HAP-1 (cell line): ENCODE measurements around the gene INF2.
A peak's percentile ranks its signal among the peaks of the same experiment; 100 is the strongest.

Experiments
- DNase-seq, 2 experiments: peaks; one replicate each; pipeline ENCODE4 v3.0.0-alpha.2; 2016 to 2020; ENCODE audit warnings: low spot score in 2 of 2
- H3K27me3 ChIP-seq: fragments of 250-450 bp; sonication (Bioruptor Pico); 2 replicates; pipeline ENCODE4 v1.5.1; 2020; ENCODE audit warnings: low read depth, mild to moderate bottlenecking, moderate library complexity
- H3K36me3 ChIP-seq: fragments of 250-450 bp; sonication (Bioruptor Pico); replicated peaks from 2 replicates; pipeline ENCODE4 v1.5.1; 2020; ENCODE audit warnings: mild to moderate bottlenecking
- H3K4me1 ChIP-seq: fragments of 250-450 bp; sonication (Bioruptor Pico); 2 replicates; pipeline ENCODE4 v1.5.1; 2020; ENCODE audit warnings: mild to moderate bottlenecking
- H3K4me3 ChIP-seq: fragments of 250-450 bp; sonication (Bioruptor Pico); 2 replicates; pipeline ENCODE4 v1.5.1; 2020; ENCODE audit warnings: mild to moderate bottlenecking, moderate library complexity
- H3K9me3 ChIP-seq: fragments of 250-450 bp; sonication (Bioruptor Pico); 2 replicates; pipeline ENCODE4 v1.5.1; 2020; ENCODE audit warnings: mild to moderate bottlenecking, moderate library complexity
- in situ Hi-C: fragments of 300-500 bp; cut with MboI; formaldehyde crosslinking; loops from 3 replicates; pipeline ENCODE4 v1.14.3; 2020; ENCODE audit warnings: low sequenced_read_pairs, inconsistent platforms, mixed read lengths

The INF2 gene

GRCh38 chr14:104676130-104676693 lies 13.2 kb upstream of the INF2 start:
- Histone ChIP-seq H3K27me3 (no peaks in the 10 kb centered on the region), H3K36me3 (no peaks in the 10 kb centered on the region), H3K4me3 (no peak overlapping the region), H3K4me1 (peaks cover 16% of the 10 kb centered on the region), H3K9me3 (no peaks in the 10 kb centered on the region)
- no peak for DNase-seq
- in situ Hi-C loops = no loop called here

GRCh38 chr14:104676694-104677511 lies 12.5 kb upstream of the INF2 start:
- no peaks in the 10 kb centered on the region for H3K9me3 ChIP-seq
- H3K27me3 ChIP-seq = no peaks in the 10 kb centered on the region
- H3K4me3 ChIP-seq = no peak overlapping the region; the same call in 1 of the 2 replicates
- H3K4me1 ChIP-seq = peaks cover 22% of the 10 kb centered on the region
- H3K36me3 ChIP-seq = no peaks in the 10 kb centered on the region
- in situ Hi-C loops = no loop called here
- DNase-seq = no peak

DNA sequence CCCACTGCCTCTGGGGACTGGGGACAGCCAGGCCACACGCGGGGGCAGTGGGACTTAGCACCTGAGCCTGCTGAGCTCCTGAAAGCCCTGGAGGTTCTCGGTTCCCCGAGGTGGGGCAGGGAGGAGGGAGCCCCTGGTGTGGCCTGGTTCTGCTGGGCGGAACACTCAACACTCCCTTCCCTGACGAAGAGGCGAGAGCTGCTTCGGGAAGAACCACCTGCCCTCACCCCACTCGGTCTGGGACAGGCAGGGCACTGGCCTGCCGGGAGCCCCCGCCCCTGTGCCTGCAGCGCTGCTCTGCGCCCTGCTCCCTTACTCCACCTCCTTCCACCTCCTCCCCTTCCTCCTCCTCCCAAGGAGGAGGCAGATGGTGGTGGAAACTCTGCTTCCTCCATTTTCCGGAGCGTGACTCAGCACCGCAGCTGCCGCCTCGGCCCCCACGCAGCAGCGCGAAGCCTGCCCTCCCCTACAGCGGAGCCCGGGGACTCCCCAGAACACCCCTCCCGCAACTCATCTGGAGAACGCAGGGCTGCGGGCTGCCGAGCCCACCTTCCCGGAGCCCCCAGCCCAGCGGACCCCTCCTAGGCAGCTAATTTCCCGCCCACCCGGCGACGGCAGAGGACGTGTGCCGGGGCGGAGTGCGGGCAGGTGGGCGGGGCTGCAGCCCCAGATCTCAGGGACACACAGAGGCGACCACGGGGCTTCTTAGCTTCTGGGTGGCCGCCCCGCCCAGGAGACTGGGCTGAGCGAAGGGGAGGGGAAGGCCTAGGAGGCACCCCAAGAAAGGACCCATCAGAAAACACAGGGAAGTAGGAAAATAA lies 11.7 kb upstream of the INF2 start:
- H3K4me3 ChIP-seq = peak overlapping the region; percentile 32
- DNase-seq = peak; percentile 50 to 84
- H3K36me3 ChIP-seq = no peaks in the 10 kb centered on the region
- no peaks in the 10 kb centered on the region for H3K27me3 ChIP-seq
- H3K4me1 ChIP-seq = peaks cover 25% of the 10 kb centered on the region
- H3K9me3 ChIP-seq = no peaks in the 10 kb centered on the region
- in situ Hi-C loops = no loop called here

DNA sequence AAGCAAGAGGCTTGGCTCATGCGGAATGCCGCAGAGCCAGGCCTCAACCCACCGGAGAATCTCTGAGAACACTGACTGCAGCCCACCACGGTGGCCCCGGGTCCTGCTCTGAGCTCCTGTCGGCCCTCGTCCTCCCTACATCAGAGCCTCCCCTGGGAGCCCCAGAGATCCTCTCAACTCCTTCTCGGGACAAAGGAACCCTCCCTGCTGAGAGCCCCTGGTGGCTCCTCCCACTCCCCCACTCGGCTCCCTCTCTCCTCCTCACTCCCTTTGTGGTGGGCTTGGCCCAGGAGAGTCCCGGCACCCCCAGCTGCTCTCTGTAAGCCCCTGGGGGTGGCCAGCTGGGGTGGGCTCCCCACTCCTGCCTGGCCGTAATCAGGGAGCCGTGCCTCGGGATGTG lies 11.1 kb upstream of the INF2 start:
- DNase-seq = peak; percentile 74 to 82
- Histone ChIP-seq H3K4me3 (peak overlapping the region; percentile 32), H3K36me3 (no peaks in the 10 kb centered on the region), H3K4me1 (peaks cover 25% of the 10 kb centered on the region), H3K27me3 (no peaks in the 10 kb centered on the region), H3K9me3 (no peaks in the 10 kb centered on the region)
- in situ Hi-C loops = no loop called here

DNA sequence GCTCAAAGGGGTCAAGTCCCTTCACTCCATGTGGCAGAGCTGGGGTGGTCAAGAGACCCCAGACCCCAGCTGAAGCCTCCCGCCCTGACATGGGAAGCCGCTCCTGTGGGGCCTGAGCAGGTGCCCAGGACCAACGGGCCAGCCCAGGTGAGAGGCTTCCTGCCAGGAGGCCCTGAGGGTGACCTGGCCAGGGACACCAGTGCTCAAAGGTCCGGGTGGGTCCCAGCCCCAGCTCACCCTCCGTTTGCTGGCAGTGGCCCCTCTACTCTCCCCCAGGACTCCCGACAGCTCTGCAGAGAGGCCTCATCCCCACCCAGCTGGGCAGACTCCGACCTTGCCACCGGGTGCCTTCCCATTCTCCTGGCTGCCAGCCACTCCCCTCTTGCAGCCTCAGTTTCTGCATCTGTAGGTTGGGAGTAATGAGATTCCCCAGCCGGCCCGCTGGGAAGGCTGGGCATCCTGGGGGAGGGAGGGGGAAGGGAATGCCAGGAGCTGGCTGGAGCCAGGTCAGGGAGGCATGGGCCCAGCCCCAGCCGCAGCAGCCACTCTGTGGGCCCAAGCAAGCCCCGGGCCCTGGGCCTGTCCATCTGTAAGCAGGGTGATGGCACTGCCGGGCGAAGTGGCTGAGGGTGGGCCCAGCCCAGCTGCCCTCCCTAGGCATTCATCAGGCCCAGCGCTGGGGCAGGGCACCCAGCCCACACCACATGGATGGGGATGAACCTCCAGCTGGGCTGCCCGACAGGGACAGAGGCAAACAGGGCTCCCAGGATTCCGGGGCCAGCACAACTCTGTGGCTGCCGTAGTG lies 10.3 kb upstream of the INF2 start:
- H3K36me3 ChIP-seq = no peaks in the 10 kb centered on the region
- no peaks in the 10 kb centered on the region for H3K9me3 ChIP-seq
- peaks cover 25% of the 10 kb centered on the region for H3K4me1 ChIP-seq
- no peak overlapping the region for H3K4me3 ChIP-seq
- in situ Hi-C loops = no loop called here
- H3K27me3 ChIP-seq = no peaks in the 10 kb centered on the region
- no peak for DNase-seq

DNA sequence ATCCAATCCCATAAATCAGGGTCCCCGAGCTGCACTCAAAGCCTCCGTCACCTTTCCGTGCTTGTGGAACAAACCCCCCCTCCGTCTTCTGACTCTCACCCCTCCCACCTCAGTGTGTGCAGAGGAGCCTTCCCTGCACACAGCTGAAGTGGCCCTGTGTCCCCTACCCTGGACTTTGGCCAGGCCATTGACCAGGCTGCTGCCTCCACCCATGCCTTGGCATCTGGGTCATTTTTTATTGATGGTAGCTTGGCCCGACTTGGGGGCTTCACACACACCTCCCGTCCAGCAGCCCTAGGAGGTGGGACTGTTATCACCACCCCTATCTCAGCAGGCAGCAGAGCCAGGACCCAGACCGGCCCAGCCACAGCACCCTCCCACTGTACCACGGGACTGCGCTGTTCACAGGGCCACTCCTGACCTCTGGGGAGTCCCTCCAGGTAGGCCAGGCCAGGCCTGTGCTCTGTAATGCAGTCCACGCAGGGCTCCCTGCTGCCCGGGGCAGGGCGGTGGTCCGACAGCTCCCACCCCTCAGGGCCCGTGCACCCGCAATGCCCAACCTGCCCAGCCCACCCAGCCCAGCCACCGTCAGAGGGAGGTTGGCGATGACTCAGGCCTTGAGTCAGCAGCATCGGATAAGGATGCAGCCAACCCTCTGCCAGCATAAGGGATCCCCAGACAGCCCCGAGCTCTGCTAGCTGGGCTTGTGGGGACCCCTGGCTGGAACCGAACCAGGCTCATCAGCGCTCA lies 9.2 kb upstream of the INF2 start:
- Histone ChIP-seq H3K27me3 (no peaks in the 10 kb centered on the region), H3K4me1 (peaks cover 25% of the 10 kb centered on the region), H3K9me3 (no peaks in the 10 kb centered on the region), H3K4me3 (no peak overlapping the region), H3K36me3 (no peaks in the 10 kb centered on the region)
- no peak for DNase-seq
- in situ Hi-C loops = no loop called here

- Histone ChIP-seq H3K4me1 (peaks cover 25% of the 10 kb centered on the region), H3K9me3 (no peaks in the 10 kb centered on the region), H3K4me3 (no peak overlapping the region), H3K36me3 (no peaks in the 10 kb centered on the region), H3K27me3 (no peaks in the 10 kb centered on the region)
- in situ Hi-C loops = no loop called here
- no peak for DNase-seq
Observed at GRCh38 chr14:104680806-104681688, 8.4 kb upstream of the INF2 start.

GRCh38 chr14:104681689-104682074 lies 7.7 kb upstream of the INF2 start:
- in situ Hi-C loops = no loop called here
- peak; percentile 21 to 75 for DNase-seq
- no peaks in the 10 kb centered on the region for H3K36me3 ChIP-seq
- H3K27me3 ChIP-seq = no peaks in the 10 kb centered on the region
- no peak overlapping the region for H3K4me3 ChIP-seq
- peaks cover 25% of the 10 kb centered on the region for H3K4me1 ChIP-seq
- no peaks in the 10 kb centered on the region for H3K9me3 ChIP-seq

DNA sequence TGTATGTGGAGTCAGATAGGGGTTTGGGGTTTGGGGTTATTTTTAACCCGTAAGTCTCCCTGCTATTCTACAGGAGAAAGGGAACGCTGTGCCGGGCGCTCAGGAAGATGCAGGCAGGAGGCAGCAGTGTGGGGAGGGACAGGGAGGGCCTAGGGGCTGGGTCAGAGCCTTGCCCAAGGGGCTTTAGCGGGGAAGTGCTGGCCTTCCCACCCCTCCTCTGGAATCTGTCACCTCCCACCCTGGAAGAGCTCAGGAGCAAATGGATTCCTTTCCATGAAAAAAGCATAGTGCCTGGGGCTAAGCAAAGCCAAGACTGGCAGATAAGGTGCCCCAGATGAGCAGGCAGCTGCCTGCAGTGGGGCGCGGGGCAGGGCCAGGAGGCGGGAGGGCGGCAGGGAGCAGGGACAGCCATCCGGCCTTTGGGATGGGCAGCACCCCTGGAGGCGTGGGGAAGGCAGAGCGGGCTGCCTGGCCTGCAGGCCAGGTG lies 7.3 kb upstream of the INF2 start:
- in situ Hi-C loops = no loop called here
- no peaks in the 10 kb centered on the region for H3K36me3 ChIP-seq
- H3K4me3 ChIP-seq = no peak overlapping the region
- no peaks in the 10 kb centered on the region for H3K9me3 ChIP-seq
- DNase-seq = peak; percentile 19 to 55
- no peaks in the 10 kb centered on the region for H3K27me3 ChIP-seq
- H3K4me1 ChIP-seq = peaks cover 25% of the 10 kb centered on the region

DNA sequence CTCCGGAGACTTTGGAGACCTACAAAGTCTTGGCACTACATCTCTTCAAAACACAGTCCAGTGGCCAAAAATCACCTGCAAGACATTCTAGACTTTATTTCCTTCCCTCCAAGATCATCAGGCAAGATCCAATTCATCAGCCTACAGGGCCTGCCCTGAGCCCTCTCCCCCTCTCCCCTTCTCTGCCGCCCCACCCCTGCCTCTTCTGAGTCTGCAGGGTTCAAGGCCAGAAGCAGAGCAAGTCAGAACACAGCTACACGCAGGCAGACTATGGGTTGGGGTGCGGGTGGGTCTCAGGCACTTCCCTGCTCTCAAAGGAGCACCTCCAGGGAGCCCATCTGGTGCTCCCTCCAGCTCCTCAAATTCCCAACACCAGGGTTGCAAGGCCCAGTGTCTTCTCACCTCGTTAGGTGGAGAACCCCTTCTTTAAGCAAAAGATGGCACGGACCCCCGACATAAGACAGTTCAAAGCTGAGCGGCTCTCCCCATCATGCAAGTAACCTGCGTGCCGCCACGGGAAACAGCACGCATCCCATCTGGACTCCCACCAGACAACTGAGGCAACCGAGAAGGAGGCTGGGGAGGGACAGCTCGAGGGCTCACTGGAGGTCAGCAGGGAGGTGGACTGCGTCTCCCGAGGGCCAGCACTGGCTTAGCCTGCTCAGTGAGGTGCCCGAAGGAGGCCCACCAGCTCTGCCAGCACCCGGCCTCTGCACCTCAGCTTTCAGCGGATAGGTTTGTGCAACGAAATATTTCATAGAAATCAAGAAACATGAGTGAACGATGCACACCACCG lies 5.6 kb upstream of the INF2 start:
- H3K4me3 ChIP-seq = no peak overlapping the region
- H3K27me3 ChIP-seq = no peaks in the 10 kb centered on the region
- no peaks in the 10 kb centered on the region for H3K36me3 ChIP-seq
- H3K4me1 ChIP-seq = peaks cover 10% of the 10 kb centered on the region
- DNase-seq = no peak
- in situ Hi-C loops = no loop called here
- no peaks in the 10 kb centered on the region for H3K9me3 ChIP-seq

DNA sequence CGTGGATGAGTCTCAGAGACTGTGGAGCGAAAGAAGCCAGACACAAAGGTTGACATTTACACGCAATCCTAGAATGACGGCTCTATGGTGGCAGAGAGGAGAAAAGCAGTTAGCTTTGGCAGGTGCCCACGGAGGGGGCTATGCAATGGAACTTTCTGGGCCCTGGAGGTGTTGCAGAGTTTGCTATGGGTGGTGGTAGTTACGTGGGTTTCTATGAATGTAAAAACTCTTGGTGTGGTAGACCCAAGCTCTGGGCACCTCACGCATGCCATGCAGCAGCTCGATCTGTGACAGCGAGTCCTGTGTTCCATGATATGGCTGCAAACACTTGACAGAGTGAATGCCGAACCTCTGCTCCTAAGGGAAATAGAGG lies 5.0 kb upstream of the INF2 start:
- in situ Hi-C loops = no loop called here

More for the DNA sequence above, 5.0 kb upstream of the INF2 start:
- H3K4me1 ChIP-seq = peaks cover 13% of the 10 kb centered on the region
- no peak overlapping the region for H3K4me3 ChIP-seq
- H3K9me3 ChIP-seq = no peaks in the 10 kb centered on the region
- no peaks in the 10 kb centered on the region for H3K27me3 ChIP-seq
- no peaks in the 10 kb centered on the region for H3K36me3 ChIP-seq
- no peak for DNase-seq
